GM10248 (cell line): Measurements from ENCODE around the gene LAMA3.

Experiments
- CTCF ChIA-PET: fragments of 300-600 bp; sonication (Branson Sonifier 250); formaldehyde crosslinking; extraction: SDS; loops from one replicate; lab custom pipeline; 2021; ENCODE audit warnings: antibody characterized with exemption; lab: Yijun Ruan, JAX
- POLR2A ChIA-PET: fragments of 350-650 bp; sonication (Branson Sonifier 250); formaldehyde crosslinking; extraction: SDS; loops from one replicate; lab custom pipeline; 2020; ENCODE audit warnings: antibody characterized with exemption; lab: Yijun Ruan, JAX
- DNase-seq: peaks from one replicate; pipeline ENCODE4 v3.0.0; 2012; ENCODE audit errors: extremely low spot score
- TF ChIP-seq, protein P1 (sequence below): IDR thresholded peaks from 2 replicates; pipeline ENCODE4 v1.5.1; 2012; ENCODE audit warnings: mild to moderate bottlenecking, low read depth; ENCODE audit errors: extremely low read depth, missing control alignments, control extremely low read depth

The LAMA3 gene

DNA sequence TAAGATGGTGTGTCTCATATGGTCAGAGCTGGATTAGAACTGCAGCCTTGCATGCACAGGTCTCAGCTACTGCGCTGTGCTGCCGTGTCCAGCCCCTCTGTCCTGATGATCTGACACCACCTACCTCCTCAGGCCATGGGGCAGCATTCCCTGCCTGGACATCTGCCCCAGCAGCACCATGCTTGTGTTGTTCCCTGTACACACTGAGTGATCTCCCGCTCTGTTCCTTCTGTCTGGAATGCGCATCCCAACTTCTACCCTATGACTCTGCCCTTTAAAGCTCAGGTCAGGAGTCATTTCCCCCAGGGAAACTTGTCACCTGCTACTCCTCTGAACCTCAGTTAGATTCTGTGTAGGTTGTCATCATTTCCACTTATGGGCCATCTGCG, 167.9 kb downstream of the LAMA3 start:
- CTCF ChIA-PET = no interaction called here

DNA sequence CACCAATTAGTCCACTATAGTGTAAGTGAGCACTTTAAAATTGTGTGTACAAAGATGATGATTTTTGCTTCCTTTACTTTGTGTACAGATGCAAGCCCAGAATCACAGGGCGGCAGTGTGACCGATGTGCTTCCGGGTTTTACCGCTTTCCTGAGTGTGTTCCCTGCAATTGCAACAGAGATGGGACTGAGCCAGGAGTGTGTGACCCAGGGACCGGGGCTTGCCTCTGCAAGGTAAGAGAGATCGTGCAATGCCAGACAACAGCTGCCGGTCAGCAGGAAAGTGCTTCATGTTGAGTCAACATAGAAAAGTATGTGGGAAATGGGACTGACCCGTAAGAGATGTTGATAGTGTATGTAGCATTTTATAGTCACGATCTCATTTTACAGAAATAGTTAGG, 168.5 kb downstream of the LAMA3 start:
- CTCF ChIA-PET = interaction anchor here (0.9 to 1.0 kb wide), 2 partner anchors 11 to 61 kb away, joined by 3 read pairs; no protein-coding TSS in a partner anchor
- no peak for DNase-seq
- POLR2A ChIA-PET = no interaction called here
- TF ChIP-seq, protein P1, sequence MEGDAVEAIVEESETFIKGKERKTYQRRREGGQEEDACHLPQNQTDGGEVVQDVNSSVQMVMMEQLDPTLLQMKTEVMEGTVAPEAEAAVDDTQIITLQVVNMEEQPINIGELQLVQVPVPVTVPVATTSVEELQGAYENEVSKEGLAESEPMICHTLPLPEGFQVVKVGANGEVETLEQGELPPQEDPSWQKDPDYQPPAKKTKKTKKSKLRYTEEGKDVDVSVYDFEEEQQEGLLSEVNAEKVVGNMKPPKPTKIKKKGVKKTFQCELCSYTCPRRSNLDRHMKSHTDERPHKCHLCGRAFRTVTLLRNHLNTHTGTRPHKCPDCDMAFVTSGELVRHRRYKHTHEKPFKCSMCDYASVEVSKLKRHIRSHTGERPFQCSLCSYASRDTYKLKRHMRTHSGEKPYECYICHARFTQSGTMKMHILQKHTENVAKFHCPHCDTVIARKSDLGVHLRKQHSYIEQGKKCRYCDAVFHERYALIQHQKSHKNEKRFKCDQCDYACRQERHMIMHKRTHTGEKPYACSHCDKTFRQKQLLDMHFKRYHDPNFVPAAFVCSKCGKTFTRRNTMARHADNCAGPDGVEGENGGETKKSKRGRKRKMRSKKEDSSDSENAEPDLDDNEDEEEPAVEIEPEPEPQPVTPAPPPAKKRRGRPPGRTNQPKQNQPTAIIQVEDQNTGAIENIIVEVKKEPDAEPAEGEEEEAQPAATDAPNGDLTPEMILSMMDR = no peak

More for the DNA sequence above, 167.9 kb downstream of the LAMA3 start:
- DNase-seq = no peak
- TF ChIP-seq, protein P1 = no peak
- POLR2A ChIA-PET = interaction anchor here (0.6 kb wide), 1 partner anchor 413 kb away, joined by 3 read pairs; no protein-coding TSS in a partner anchor

DNA sequence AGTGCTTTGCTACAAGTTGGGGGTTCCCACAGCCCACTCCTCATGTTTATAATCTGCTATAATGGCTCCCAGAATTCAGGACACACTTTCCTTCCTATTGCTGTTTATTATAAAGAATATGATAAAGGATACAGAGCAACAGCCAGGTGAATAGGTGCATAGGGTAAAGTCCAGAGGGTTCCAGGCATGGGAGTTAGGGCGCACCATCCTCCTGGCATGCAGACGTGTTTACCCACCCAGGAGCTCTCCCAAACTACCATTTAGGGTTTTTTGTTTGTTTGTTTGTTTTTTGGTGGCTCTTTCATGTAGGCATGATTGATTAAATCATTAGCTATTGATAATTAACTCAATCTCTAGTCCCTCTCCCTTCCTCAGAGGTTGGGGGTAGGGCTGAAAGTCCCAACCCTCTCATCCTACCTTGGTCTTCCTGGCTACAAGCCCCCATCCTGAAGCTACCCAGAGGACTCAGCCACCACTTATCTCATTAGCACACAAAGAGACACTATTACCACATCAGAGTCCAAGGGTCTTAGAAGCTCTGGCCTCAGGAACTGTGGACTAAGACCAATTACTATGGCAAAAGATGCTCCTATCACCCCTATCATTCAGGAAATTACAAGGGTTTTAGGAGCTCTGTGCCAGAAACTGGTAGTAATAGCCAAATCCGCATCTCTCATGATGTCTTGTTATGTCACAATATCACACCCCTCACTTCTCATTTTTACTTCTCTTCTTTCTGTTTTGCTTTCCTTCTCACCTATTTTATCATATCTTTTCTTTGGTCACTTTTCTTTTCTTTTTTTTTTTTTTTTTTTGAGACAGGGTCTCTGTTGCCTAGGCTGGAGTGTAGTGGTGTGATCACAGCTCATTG, 170.4 kb downstream of the LAMA3 start:
- ChIA-PET POLR2A (no interaction called here), CTCF (interaction anchor here (0.7 kb wide), 1 partner anchor 12 kb away, joined by 4 read pairs; no protein-coding TSS in a partner anchor)
- DNase-seq = no peak
- TF ChIP-seq, protein P1 = no peak

DNA sequence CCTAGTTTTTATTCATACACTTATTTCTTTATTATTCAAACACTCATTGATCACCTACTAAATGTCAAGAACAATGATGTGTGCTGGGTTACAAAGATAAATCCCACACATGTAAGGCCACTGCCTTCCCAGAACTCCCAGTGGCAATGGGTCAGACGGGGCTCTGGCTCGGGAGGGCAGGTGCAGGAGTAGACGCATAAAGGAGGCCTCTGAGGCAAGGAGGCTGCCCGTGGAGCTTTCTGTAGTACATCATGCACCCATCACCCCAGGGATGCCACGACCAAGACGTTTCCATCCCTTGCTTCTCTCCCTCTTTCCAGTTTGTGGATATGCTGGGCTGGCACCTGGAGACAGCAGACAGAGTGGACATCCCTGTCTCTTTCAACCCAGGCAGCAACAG, 172.1 kb downstream of the LAMA3 start:
- CTCF ChIA-PET = interaction anchor here (1.3 to 1.7 kb wide), 2 partner anchors 31 to 57 kb away, joined by 3 to 5 read pairs; no protein-coding TSS in a partner anchor
- TF ChIP-seq, protein P1 = no peak
- no peak for DNase-seq
- POLR2A ChIA-PET = no interaction called here

DNA sequence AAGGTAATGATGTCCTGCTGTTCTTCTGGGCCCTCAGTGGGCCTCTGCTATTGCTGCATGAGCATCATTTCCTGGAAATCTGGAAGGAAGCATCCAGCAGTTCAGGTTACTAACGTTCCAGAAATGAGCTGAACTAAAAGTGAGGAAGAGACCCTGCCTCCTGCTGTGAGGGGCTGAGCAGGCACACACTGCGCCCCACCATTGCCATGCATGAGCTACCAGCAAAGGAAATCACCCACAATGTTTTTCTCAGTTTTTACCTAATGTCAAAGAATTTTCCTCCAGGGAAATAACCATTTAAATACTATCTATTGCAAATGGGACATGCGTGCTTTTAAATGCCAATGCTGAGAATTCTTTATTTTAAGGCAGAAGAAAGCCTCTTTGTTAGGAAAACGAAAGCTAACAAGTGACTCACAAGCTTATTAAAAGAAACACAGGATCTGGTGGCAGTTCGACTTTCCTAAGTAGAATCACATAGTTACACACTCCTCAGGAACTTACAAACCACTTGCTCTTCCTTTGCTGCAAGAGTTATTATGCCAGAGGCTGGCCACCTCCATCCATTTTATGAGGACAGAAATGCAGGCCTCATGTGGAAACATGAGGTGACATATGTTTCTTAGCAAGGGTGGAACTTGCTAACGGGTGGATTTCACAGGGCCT, 172.7 kb downstream of the LAMA3 start:
- POLR2A ChIA-PET = no interaction called here
- DNase-seq = no peak
- CTCF ChIA-PET = interaction anchor here (0.9 to 1.7 kb wide), 4 partner anchors 10 to 56 kb away, joined by 3 to 5 read pairs (median 3); no protein-coding TSS in a partner anchor
- TF ChIP-seq, protein P1 = no peak

DNA sequence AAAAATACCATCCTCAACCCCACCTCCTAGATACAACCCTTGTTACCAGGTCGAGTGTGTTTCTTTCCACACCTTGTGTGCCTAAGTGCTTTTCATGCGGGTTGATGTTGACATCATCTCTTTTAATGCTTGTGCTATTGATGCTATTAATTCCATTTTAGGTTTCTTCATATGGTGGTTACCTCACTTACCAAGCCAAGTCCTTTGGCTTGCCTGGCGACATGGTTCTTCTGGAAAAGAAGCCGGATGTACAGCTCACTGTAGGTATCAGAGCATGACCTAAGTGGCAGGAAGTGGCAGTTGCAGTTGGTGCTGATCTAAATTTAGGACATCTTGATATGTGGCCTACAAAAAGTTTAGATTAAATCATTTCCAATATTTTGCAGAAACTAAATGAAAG, 175.4 kb downstream of the LAMA3 start:
- DNase-seq = no peak
- ChIA-PET CTCF (interaction anchor here (2.0 kb wide), 1 partner anchor 54 kb away, joined by 8 read pairs; no protein-coding TSS in a partner anchor), POLR2A (no interaction called here)
- TF ChIP-seq, protein P1 = no peak
